T-helper 2 cell (primary cell): Measurements from ENCODE around the gene SAMD14.

Experiments used
- DNase-seq, 5 experiments: peaks; one replicate each; pipeline versions ENCODE4 v3.0.0 to v3.0.0-alpha.2; 2012 to 2022

Gene SAMD14

GRCh38 chr17:50165066-50165465, 35.1 kb upstream of the SAMD14 start:
- no peak for DNase-seq

- no peak for DNase-seq
Observed at GRCh38 chr17:50164697-50164988, 34.7 kb upstream of the SAMD14 start.

- no peak for DNase-seq
Observed at GRCh38 chr17:50163843-50164696, 34.1 kb upstream of the SAMD14 start.

DNA sequence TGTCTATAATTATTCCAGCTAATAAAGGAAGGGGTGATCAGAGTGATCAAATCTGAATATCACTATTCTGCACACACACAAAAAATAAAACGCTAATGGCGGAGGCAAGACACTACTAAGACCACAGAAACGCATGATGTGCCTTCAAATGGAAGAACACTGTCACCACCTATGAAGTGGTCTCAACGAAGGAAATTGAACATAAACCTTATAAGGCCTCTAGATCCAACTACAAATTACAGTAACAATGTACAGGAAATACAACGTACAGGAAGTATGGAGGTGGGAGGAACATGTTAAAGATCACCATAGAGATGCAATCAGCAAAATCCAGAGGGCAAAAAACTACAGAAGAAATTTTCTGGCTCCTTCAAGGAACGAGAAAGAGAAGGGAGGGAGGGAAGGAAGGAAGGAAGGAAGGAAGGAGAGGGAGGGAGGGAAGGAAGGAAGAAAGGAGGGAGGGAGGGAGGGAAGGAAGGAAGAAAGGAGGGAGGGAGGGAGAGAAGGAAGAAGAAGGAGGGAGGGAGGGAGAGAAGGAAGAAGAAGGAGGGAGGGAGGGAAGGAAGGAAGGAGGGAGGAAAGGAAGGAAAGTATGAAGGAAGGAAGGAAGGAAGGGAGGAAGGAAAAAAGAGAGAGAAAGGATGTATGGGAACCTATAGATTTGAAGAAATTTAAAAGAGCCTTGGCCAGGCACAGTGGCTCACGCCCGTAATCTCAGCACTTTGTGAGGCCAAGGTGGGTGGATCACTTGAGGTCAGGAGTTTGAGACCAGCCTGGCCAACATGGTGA, 32.7 kb upstream of the SAMD14 start:
- DNase-seq: no peak

- no peak for DNase-seq
Observed at GRCh38 chr17:50161911-50162288, 31.9 kb upstream of the SAMD14 start.

DNA sequence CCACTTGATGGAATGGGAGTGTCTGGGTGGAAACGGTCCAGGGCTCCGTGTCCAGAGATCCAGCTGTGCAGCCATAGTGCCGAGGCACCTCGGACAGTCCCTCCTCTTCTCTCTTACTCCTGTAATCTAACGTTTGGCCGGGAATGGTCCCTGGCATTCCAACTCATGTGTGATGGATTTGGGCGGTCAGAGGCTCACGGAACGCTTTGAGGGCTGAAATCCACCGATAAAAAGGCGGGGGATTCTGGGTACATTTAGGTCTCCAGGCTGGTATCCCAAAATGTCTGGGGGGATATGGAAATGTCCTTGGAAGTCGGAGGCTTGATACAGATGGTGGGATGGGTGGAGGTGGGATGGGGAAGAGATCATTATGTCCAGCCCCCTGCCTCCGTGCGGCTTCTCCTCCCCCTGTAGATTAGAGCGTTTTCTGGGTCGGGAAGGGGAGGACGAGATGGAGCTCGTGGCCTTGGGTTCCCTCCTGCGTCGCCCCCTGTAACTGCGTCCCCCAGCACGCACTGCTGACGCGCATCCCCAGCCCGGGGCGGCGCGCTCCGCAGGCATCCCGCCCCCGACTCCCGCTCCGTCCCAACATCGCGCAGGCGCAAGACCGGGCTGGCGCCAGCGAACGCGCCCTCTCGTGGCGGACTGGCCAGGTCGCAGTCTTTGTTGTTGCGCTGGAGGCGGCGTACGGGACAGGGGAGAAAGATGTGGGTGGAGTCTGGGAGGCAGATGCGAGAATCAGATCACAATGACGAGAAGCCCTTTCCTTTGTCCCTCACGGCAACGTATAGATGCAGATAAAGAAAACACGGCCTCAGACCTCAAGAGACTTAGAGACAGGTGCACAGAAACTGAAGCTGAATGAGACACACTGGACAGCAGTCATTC, 31.3 kb upstream of the SAMD14 start:
- DNase-seq: peak; percentile 88 to 95 (median 93)

DNA sequence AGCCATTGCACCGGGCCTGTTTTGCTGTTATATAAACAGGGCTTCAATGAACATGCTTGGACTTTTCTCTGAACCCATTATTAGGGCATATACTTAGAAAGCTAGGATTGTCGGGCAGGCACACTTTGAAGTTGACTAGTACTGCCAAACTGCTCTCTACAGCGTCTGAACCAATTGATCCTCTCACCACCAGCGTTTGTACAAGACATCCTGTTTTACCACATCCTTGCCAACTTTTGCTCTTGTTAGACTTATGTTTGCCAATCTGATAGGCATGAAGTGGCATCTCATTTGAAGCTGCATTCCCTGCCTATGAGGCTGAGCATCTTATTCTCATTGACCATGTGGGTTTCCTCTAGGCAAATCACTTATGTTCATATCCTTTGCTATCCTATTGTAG, 27.9 kb upstream of the SAMD14 start:
- peak in 1 of 5 experiments; percentile 77 for DNase-seq

DNA sequence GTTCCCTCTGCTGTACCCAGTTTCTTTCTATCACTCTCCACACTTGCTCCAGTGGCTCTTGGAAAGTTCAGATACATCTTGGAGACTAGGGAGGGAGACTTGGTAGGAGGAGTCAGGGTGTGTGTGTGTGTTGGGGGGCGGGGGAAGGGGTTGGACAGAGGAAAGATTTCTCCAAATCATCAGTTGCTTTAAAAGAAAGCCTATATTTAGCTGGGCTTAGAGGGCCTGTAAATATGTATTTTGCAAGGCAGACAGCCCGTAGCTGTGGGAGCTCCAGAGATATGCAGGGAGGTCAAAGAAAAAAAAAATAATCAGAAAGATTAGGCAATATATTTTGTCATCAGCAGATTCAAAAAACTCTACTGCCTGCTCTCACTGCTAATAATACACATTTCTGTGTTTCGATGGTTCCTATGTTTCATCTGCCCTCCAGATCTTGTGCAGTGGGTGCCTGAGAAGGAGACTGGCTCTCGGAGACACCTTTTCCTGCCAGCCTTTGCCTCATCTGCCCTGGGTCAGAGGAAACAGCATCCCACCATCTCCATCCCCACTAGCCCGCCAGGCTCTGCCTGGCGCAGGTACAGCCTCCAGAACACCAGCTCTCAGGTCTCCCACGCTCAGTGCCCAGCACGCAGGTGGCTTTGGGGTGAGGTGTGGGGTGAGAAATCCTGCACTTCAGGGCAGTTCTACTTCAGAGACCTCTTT, 25.3 kb upstream of the SAMD14 start:
- DNase-seq: no peak

DNA sequence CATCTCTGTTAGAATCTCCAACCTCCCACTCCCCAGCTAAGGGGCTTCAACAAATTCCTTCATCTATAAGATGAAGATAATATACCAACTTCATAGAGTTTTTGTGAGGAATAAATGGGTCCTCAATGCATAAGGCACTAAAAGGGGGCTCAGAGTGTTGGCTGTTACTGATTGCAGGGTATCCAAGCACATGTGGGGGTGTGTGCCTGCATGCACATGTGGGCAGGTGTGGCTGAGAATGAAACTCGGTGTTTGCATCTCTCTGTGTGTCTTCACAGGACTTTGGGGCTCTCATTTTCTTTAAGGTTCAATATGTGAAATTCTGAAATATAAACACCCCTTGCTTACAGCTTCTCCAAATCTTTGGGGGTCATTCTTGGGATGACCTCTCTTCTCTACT, 24.6 kb upstream of the SAMD14 start:
- no peak for DNase-seq

DNA sequence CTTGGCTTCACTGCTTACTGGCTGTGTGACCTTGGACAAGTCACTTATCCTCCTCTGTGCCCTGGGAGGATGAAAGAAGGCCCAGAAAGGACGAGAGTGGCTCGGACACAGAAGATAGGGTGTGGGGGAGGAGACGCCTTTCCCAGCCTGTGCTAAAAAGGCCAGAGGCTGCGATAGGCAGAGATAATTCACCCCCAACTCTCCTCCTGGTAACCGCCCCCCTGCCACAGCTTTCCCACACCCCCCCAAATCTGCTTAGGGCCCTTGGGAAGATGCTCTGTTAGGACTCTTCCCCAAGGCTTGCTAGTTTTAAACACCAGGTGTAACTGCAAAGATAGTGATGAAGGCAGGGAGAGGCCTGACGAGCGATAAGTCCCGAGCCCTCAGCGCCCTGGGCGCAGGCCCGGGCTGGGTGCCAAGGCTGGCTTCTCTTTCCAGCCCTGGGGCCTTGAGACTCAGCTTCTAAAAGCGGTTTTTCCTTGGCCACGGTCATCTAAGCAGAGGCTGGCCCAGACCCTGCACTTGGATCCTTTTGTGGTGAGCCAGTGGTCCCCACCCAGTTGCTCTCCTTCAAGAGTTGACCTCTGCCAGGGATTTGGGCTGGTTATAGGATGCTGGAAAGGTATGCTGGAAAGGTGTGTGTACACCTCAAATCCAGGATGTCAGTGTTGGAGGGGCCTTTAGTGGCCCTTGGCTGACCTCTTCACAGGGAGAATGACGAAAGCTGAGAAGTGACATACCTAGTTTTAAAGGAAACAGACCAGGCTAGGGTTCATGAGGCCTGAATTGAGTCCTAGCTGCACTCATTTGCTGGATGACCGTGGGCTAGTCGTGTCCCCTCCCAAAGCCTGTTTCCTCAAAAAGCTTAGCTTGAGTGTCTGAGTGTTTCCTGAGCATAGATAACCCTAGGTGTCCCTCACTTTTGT, 24.0 kb upstream of the SAMD14 start:
- no peak for DNase-seq

GRCh38 chr17:50152736-50153135, 22.8 kb upstream of the SAMD14 start:
- DNase-seq: no peak

DNA sequence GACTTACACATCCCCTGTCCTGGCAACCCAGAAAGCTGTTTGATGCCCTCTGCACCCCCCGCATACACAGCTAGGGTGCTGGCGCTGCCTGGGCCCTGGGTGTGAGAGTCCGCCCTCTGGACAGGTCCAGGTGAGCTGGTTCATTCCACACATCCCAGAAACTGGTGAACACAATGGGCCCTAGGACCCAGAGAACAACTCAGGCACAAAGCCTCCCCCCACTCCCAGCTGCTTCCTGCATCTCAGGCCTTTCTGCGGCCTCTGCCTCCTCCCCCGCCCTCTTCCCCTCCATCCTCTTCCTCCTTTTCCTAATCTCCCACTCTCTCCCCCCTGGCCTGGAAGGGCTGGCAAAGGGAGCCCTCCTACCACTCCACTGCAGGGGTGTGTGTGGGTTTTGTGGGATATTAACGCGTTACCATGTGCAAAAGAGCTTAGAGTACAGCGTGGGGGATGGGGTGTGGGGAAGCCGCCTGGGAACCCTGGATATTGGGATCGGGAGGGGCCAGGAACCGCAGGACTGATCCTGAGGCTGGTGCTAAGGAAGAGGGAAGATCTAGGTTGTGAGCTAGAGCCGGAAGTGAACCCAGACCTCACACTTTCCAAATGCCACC, 22.1 kb upstream of the SAMD14 start:
- DNase-seq: peak in 4 of 5 experiments; percentile 19 to 79 (median 38)

GRCh38 chr17:50151041-50151936, 21.3 kb upstream of the SAMD14 start:
- peak; percentile 69 to 94 (median 81) for DNase-seq

DNA sequence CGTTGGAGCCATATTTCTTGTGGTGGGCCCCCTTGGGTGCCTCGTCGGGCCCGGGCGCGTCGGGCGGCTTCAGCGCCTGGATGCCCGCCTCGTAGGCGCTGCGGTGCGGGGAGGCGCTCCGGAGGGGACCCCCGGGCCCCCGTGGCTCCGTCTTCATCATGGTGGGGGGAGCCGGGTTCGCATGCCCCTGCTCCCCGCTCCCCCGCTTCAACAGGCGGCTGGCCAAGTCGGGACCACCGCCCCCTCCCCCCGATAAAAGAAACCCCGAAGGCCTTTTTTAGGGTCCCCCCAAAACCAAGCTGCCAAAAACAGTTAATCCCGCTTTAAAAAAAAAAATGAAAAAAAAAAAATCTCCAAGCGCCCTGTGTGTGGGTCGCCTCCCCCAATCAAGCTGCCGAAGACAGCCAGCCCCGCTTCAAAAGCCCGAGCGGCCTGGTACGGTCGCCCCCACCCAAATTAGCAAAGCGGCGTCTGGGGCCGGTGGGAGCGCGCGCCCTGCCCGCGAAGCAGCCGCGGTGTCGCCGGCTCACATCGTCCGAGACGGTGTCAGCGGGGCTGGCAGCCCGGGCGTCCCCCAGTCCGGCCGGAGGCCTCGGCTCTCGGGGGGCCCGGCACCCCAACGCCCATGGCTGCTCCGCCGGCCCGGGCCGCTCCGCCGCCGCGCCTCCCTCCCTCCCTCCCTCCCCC, 20.5 kb upstream of the SAMD14 start, which contains the start of gene PPP1R9B:
Gene PPP1R9B (minus strand): TSS at position 324 of the 687 bp plus-strand sequence. CDS start 164 bp downstream, at position 160.
- DNase-seq: no peak

DNA sequence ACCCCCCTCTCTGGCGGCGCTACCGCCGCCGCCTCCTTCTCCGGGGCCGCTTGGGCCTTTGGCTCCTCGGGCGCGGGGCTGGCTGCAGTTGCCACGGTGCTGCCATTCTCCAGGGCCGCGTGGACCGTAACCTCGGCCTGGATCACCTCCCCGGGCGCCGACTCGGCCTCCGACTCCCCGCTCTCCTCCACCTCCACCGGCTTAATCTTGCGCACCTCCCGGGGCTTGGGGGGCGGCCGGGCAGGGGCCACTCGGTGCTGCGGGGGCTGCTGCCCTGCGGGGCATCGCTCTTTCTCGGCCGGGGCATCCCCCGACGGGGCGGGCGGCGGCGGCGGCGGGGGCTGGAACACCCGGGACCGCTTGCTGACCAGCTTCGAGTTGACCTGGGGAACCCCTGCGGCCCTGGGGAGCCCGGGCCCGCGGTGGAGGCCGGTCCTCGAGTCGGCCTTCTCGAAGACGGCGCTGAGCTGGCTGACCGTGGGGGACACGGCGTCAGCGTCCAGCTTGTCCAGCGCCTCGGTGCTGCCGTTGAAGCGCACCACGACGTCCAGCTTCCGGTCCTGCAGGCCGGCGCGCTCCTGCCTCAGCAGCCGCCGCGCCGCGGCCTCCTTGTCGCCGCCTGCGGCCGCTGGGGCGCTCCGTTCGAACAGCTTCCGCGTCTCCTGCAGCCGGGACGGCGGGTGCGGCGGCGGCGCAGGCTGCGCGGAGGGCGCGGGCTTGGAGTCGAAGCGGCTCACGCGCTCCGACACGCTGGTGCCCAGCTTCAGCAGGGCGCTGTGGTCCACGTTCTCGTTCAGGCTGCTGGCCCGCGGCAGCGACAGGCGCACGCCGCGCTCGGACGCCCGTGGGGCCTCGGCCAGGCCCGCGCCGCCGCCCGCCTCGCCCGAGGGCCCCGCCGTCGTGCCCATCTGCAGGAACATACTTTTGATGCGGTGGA, 19.7 kb upstream of the SAMD14 start:
- DNase-seq: peak in 4 of 5 experiments; percentile 34 to 77 (median 54)

DNA sequence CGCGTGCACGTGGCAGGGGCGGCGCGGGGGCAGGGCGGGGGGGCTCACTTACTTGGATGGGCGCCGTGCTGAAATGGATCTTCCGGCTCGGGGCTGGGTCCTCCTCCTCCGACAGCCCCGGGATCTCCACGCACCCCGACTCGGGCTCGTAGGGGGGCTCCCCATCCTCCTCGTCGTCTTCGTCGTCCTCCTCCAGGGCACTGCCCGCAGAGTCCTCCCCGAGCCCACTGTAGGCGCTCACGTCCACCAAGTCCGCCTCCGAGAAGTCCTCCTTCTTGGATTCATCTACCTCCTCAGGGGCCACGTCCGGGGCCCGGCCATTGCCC, 19.1 kb upstream of the SAMD14 start:
- no peak for DNase-seq

GRCh38 chr17:50148226-50149090, 18.5 kb upstream of the SAMD14 start:
- DNase-seq: peak; percentile 36 to 67 (median 60)
